ENCODE measurements around the gene SESN1.
A peak's percentile ranks its signal among the peaks of the same experiment; 100 is the strongest.

Gene SESN1

DNA sequence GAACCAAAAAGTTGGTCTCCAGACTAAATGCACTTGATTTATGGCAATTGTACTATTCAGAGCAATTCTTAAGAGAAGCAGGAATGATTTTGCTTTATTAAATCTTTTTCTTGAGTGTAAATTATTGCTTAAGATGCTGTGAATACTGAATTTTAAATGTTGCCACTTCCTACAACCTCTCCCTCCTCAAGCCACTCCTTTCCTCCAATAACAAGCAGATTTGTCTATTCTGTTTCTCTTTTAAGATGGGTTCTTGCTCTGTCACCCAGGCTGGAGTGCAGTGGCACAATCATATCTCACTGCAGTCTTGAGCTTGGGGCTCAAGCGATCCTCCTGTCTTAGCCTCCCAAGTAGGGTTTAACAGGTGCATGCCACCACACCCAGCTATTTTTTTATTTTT is 65.3 kb downstream of the SESN1 start:
- no peak overlapping the region for H3K4me3 ChIP-seq (ENCODE audit: low read depth, low read length)
- no peak for TF ChIP-seq CTCF (conservative IDR thresholded peaks at IDR 0.05; ENCODE audit: low read depth, low read length)
- DNase-seq (ENCODE audit: low read depth): no peak

- TF ChIP-seq CTCF (conservative IDR thresholded peaks at IDR 0.05; ENCODE audit: low read depth, low read length): no peak
- H3K4me3 ChIP-seq (ENCODE audit: low read depth, low read length): no peak overlapping the region
- no peak for DNase-seq (ENCODE audit: low read depth)
These were observed 66.2 kb downstream of the SESN1 start for GRCh38 chr6:109028439-109028838.

GRCh38 chr6:109027964-109028363 is 66.7 kb downstream of the SESN1 start:
- TF ChIP-seq CTCF (conservative IDR thresholded peaks at IDR 0.05; ENCODE audit: low read depth, low read length): no peak
- DNase-seq (ENCODE audit: low read depth): no peak
- no peak overlapping the region for H3K4me3 ChIP-seq (ENCODE audit: low read depth, low read length)

GRCh38 chr6:109025639-109026038 is 69.0 kb downstream of the SESN1 start:
- no peak overlapping the region for H3K4me3 ChIP-seq (ENCODE audit: low read depth, low read length)
- DNase-seq (ENCODE audit: low read depth): no peak
- TF ChIP-seq CTCF (conservative IDR thresholded peaks at IDR 0.05; ENCODE audit: low read depth, low read length): no peak

GRCh38 chr6:109024784-109025183 is 69.9 kb downstream of the SESN1 start:
- H3K4me3 ChIP-seq (ENCODE audit: low read depth, low read length): no peak overlapping the region
- peak; percentile 40 for TF ChIP-seq CTCF (conservative IDR thresholded peaks at IDR 0.05; ENCODE audit: low read depth, low read length)
- DNase-seq (ENCODE audit: low read depth): peak; percentile 34

DNA sequence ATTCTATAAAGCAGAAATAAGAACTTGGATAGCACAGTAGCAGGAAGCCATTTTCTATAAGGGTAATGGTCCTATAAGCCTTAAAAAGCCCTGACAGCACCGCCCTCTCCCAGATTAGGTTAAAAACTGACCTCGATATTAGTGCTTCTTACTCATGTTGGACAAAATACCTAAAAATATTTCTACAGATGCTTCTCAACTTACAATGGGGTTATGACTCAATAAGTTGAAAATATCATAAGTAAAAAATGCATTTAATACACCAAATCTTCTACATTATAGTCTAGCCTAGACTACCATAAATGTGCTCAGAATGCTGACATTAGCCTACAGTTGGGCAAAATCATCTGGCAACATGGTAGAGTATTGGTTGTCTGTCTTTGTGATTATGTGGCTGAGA is 70.3 kb downstream of the SESN1 start:
- no peak overlapping the region for H3K4me3 ChIP-seq (ENCODE audit: low read depth, low read length)
- TF ChIP-seq CTCF (conservative IDR thresholded peaks at IDR 0.05; ENCODE audit: low read depth, low read length): no peak
- DNase-seq (ENCODE audit: low read depth): peak; percentile 16

- H3K4me3 ChIP-seq (ENCODE audit: low read depth, low read length): no peak overlapping the region
- TF ChIP-seq CTCF (conservative IDR thresholded peaks at IDR 0.05; ENCODE audit: low read depth, low read length): no peak
- no peak for DNase-seq (ENCODE audit: low read depth)
These were observed 71.2 kb downstream of the SESN1 start for GRCh38 chr6:109023356-109023925.

Data from choroid plexus epithelial cell (primary cell).